Activated CD4-positive, alpha-beta T cell treated with anti-CD3 and anti-CD28 coated beads, Interleukin-2, amount 10 ng/mL, durations not matched to agents 7 days and 5 days (primary cell): ENCODE measurements around the gene PLAAT1. TPM values are rescaled to one million over a fixed set of nuclear protein-coding genes. Genes with fewer than 3 reads are reported as not detected.

ENCODE experiments used
- CTCF ChIA-PET: fragments of 350-600 bp; sonication (Branson Sonifier 250); formaldehyde crosslinking; loops from one replicate; lab custom pipeline; 2021; ENCODE audit warnings: antibody characterized with exemption; lab: Charles Lee
- POLR2A ChIA-PET: fragments of 350-600 bp; sonication (Branson Sonifier 250); formaldehyde crosslinking; loops from one replicate; lab custom pipeline; 2021; ENCODE audit warnings: antibody characterized with exemption; lab: Charles Lee
- DNase-seq: peaks from one replicate; pipeline ENCODE4 v3.0.0-alpha.2; 2020
- H3K27ac Mint-ChIP-seq: one replicate; pipeline ENCODE4 v1.8.0; 2021; ENCODE audit warnings: mild to moderate bottlenecking, moderate library complexity, mixed read lengths
- H3K27me3 Mint-ChIP-seq: one replicate; pipeline ENCODE4 v1.8.0; 2021; ENCODE audit warnings: mixed read lengths
- H3K36me3 Mint-ChIP-seq: one replicate; pipeline ENCODE4 v1.8.0; 2021; ENCODE audit warnings: low read depth, mixed read lengths
- H3K4me1 Mint-ChIP-seq: one replicate; pipeline ENCODE4 v1.8.0; 2021; ENCODE audit warnings: mixed read lengths
- H3K4me3 Mint-ChIP-seq: one replicate; pipeline ENCODE4 v1.8.0; 2021; ENCODE audit warnings: mild to moderate bottlenecking, moderate library complexity, mixed read lengths
- H3K9me3 Mint-ChIP-seq: one replicate; pipeline ENCODE4 v1.8.0; 2021; ENCODE audit warnings: mixed read lengths
- total RNA-seq, 2 experiments: library from RNA; stranded (reverse); gene quantifications; one replicate each; pipeline ENCODE4 v1.2.3, GENCODE V29; 2021

PLAAT1 gene
- total RNA-seq = not detected

GRCh38 chr3:193240850-193241706 lies at the start of gene PLAAT1:
Gene PLAAT1, plus strand, starts transcription at chr3:193241222. Its CDS starts 14,429 bp downstream, at chr3:193255651.
- Mint-ChIP-seq H3K27me3 (peaks cover 41% of the 10 kb centered on the region), H3K36me3 (no peaks in the 10 kb centered on the region), H3K4me3 (peak within 1 kb of the TSS; percentile 27), H3K4me1 (no peaks in the 10 kb centered on the region), H3K9me3 (no peaks in the 10 kb centered on the region), H3K27ac (no peak within 1 kb of the TSS)
- CTCF ChIA-PET = no interaction called here
- POLR2A ChIA-PET = no interaction called here
- no peak for DNase-seq

- Mint-ChIP-seq H3K27me3 (peaks cover 2% of the 10 kb centered on the region), H3K9me3 (no peaks in the 10 kb centered on the region), H3K4me1 (no peaks in the 10 kb centered on the region), H3K27ac (no peak overlapping the region), H3K36me3 (no peaks in the 10 kb centered on the region), H3K4me3 (no peak overlapping the region)
- DNase-seq = no peak
- CTCF ChIA-PET = no interaction called here
- POLR2A ChIA-PET = no interaction called here
These were observed 46.7 kb upstream of the PLAAT1 start for GRCh38 chr3:193194371-193194770.

- no peak overlapping the region for H3K4me3 Mint-ChIP-seq
- H3K36me3 Mint-ChIP-seq = no peaks in the 10 kb centered on the region
- POLR2A ChIA-PET = no interaction called here
- H3K27ac Mint-ChIP-seq = no peak overlapping the region
- DNase-seq = no peak
- no peaks in the 10 kb centered on the region for H3K27me3 Mint-ChIP-seq
- H3K4me1 Mint-ChIP-seq = no peaks in the 10 kb centered on the region
- H3K9me3 Mint-ChIP-seq = no peaks in the 10 kb centered on the region
- CTCF ChIA-PET = no interaction called here
These were observed 44.3 kb upstream of the PLAAT1 start for GRCh38 chr3:193196746-193197145.

GRCh38 chr3:193207290-193208273 lies 33.4 kb upstream of the PLAAT1 start:
- CTCF ChIA-PET = no interaction called here
- no peak for DNase-seq
- no peak overlapping the region for H3K27ac Mint-ChIP-seq
- POLR2A ChIA-PET = no interaction called here
- no peaks in the 10 kb centered on the region for H3K27me3 Mint-ChIP-seq
- no peaks in the 10 kb centered on the region for H3K9me3 Mint-ChIP-seq
- H3K4me1 Mint-ChIP-seq = no peaks in the 10 kb centered on the region
- H3K4me3 Mint-ChIP-seq = no peak overlapping the region
- no peaks in the 10 kb centered on the region for H3K36me3 Mint-ChIP-seq

- Mint-ChIP-seq H3K4me3 (no peak overlapping the region), H3K4me1 (no peaks in the 10 kb centered on the region), H3K27me3 (no peaks in the 10 kb centered on the region), H3K36me3 (no peaks in the 10 kb centered on the region), H3K9me3 (no peaks in the 10 kb centered on the region), H3K27ac (no peak overlapping the region)
- ChIA-PET POLR2A (no interaction called here), CTCF (no interaction called here)
- no peak for DNase-seq
These were observed 30.4 kb upstream of the PLAAT1 start for GRCh38 chr3:193210618-193211017.

- no peak overlapping the region for H3K27ac Mint-ChIP-seq
- no peaks in the 10 kb centered on the region for H3K27me3 Mint-ChIP-seq
- no peaks in the 10 kb centered on the region for H3K4me1 Mint-ChIP-seq
- no peaks in the 10 kb centered on the region for H3K9me3 Mint-ChIP-seq
- ChIA-PET CTCF (no interaction called here), POLR2A (no interaction called here)
- DNase-seq = no peak
- H3K4me3 Mint-ChIP-seq = no peak overlapping the region
- no peaks in the 10 kb centered on the region for H3K36me3 Mint-ChIP-seq
These were observed 29.8 kb upstream of the PLAAT1 start for GRCh38 chr3:193211173-193211572.

- ChIA-PET CTCF (no interaction called here), POLR2A (no interaction called here)
- Mint-ChIP-seq H3K4me1 (no peaks in the 10 kb centered on the region), H3K4me3 (no peak overlapping the region), H3K27ac (no peak overlapping the region), H3K9me3 (no peaks in the 10 kb centered on the region), H3K27me3 (no peaks in the 10 kb centered on the region), H3K36me3 (no peaks in the 10 kb centered on the region)
- DNase-seq = no peak
These were observed 29.0 kb upstream of the PLAAT1 start for GRCh38 chr3:193211984-193212383.

- no peak overlapping the region for H3K4me3 Mint-ChIP-seq
- POLR2A ChIA-PET = no interaction called here
- DNase-seq = no peak
- no peaks in the 10 kb centered on the region for H3K27me3 Mint-ChIP-seq
- no peaks in the 10 kb centered on the region for H3K4me1 Mint-ChIP-seq
- H3K27ac Mint-ChIP-seq = no peak overlapping the region
- H3K36me3 Mint-ChIP-seq = no peaks in the 10 kb centered on the region
- CTCF ChIA-PET = no interaction called here
- no peaks in the 10 kb centered on the region for H3K9me3 Mint-ChIP-seq
These were observed 28.2 kb upstream of the PLAAT1 start for GRCh38 chr3:193212844-193213243.

GRCh38 chr3:193214445-193214844 lies 26.6 kb upstream of the PLAAT1 start:
- POLR2A ChIA-PET = no interaction called here
- Mint-ChIP-seq H3K9me3 (no peaks in the 10 kb centered on the region), H3K27me3 (no peaks in the 10 kb centered on the region), H3K27ac (no peak overlapping the region), H3K4me3 (no peak overlapping the region), H3K36me3 (no peaks in the 10 kb centered on the region), H3K4me1 (no peaks in the 10 kb centered on the region)
- no peak for DNase-seq
- CTCF ChIA-PET = no interaction called here

GRCh38 chr3:193225302-193226125 lies 15.5 kb upstream of the PLAAT1 start:
- DNase-seq = no peak
- Mint-ChIP-seq H3K36me3 (no peaks in the 10 kb centered on the region), H3K27ac (no peak overlapping the region), H3K4me1 (no peaks in the 10 kb centered on the region), H3K9me3 (no peaks in the 10 kb centered on the region), H3K27me3 (peaks cover 2% of the 10 kb centered on the region), H3K4me3 (no peak overlapping the region)
- POLR2A ChIA-PET = no interaction called here
- CTCF ChIA-PET = interaction anchor here (1.5 kb wide), 1 partner anchor 9 kb away, joined by 3 read pairs; no protein-coding TSS in a partner anchor

- Mint-ChIP-seq H3K4me1 (no peaks in the 10 kb centered on the region), H3K9me3 (no peaks in the 10 kb centered on the region), H3K4me3 (no peak overlapping the region), H3K27ac (no peak overlapping the region), H3K36me3 (no peaks in the 10 kb centered on the region), H3K27me3 (no peaks in the 10 kb centered on the region)
- no peak for DNase-seq
- POLR2A ChIA-PET = no interaction called here
- CTCF ChIA-PET = no interaction called here
These were observed 12.8 kb upstream of the PLAAT1 start for GRCh38 chr3:193228206-193228605.

- no peak for DNase-seq
- POLR2A ChIA-PET = no interaction called here
- H3K36me3 Mint-ChIP-seq = no peaks in the 10 kb centered on the region
- CTCF ChIA-PET = no interaction called here
- H3K9me3 Mint-ChIP-seq = no peaks in the 10 kb centered on the region
- H3K4me1 Mint-ChIP-seq = no peaks in the 10 kb centered on the region
- H3K27ac Mint-ChIP-seq = no peak overlapping the region
- H3K4me3 Mint-ChIP-seq = no peak overlapping the region
- H3K27me3 Mint-ChIP-seq = no peaks in the 10 kb centered on the region
These were observed 11.1 kb upstream of the PLAAT1 start for GRCh38 chr3:193229851-193230420.
